ENCODE data around the gene IMMP2L. TPM values are rescaled to one million over a fixed set of nuclear protein-coding genes. Genes with fewer than 3 reads are reported as not detected.

Gene IMMP2L
- polyA plus RNA-seq, 1 experiment: 5.8 TPM

DNA sequence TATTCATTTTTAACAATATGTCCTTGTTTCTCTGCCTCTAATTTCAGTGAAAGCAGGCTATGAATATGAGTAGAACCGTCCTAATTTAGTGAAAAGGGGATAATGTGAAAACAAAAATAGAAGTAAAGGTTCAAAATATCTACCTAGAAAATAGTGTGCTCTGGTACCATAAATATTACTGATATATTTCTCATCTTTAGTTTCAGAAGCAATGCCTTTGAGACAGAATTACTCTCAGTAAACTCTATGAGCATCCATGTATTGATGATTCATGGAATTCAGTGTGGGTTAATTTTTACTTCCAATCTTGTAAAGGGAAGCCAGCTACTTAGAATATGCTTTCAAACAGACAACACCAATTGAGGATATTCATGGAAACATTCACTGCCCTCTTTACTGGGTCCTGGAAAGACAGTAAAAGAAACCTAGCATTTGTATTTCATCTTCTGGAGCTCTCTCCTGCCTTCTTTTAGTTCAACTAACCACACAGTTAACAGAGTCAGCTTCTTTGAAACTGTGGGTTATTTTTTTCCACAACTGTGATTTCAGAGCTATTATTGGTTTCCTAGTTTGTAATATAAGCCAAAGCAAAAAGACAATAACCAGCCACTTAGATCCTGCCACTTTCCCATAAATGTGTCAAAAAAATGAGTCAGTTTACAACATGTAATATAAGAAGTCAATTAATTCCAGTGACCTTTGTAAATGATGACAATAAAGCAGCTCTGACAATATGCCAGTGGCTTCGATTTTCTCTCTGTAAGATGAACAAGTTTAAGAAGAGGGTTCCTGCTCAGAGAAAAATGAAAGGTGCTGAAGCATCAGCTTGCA is 469.7 kb downstream of the IMMP2L start:
- CTCF ChIA-PET: interaction anchor here (0.7 to 1.2 kb wide), 2 partner anchors 12 to 1011 kb away, joined by 3 to 4 read pairs; no protein-coding TSS in a partner anchor
- Histone ChIP-seq H3K27me3 (ENCODE audit: control insufficient read depth, insufficient read depth, low read length) (no peaks in the 10 kb centered on the region), H3K36me3 (ENCODE audit: control insufficient read depth, insufficient read depth, low read length) (no peaks in the 10 kb centered on the region), H3K4me3 (ENCODE audit: low read depth, low read length) (no peak overlapping the region; the same call in 1 of the 2 replicates)
- TF ChIP-seq CTCF (IDR thresholded peaks at IDR 0.05; ENCODE audit: insufficient read depth, low read depth, low read length): no peak
- DNase-seq (ENCODE audit: low read depth): no peak
- POLR2A ChIA-PET: interaction anchor here (0.5 to 0.6 kb wide), 2 partner anchors 21 to 446 kb away, joined by 3 to 4 read pairs; no protein-coding TSS in a partner anchor

DNA sequence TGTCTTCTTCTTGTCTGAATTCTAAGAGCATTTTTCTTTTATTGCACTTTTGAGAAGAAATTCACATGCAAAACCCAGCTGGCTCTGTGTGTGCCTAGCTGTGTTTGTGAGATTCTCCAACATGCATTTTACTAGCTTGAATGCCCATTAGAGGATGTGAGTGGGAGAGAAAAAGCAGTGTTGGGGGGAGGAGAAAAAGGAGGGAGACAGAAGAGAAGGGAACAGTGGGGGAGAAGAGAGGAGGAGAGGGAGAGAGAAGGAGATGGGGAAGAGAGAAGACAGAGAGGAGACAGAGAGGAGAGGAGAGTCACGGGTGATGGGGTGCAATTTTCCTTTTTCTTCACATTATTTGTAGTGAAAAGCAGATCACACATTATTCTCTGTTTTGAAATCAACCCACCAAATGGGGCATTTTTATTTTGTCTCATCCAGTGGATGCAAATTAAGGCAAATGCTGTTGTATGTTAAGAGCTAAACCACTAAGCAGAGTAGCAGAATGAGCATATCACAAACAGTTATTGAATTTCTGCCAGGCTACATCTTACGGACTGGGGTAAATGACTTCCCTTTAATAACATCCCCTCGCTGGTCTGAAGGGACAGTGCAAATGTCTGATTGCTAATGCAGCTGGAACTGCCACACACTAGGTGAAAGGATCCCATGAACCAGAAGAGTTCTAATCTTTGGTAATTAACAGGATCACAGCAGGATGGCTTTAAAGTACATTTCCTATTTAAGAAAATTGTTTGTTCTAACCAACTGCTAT is 470.5 kb downstream of the IMMP2L start:
- H3K36me3 ChIP-seq (ENCODE audit: control insufficient read depth, insufficient read depth, low read length): no peaks in the 10 kb centered on the region
- H3K27me3 ChIP-seq (ENCODE audit: control insufficient read depth, insufficient read depth, low read length): no peaks in the 10 kb centered on the region
- peak overlapping the region; percentile 38 for H3K4me3 ChIP-seq (ENCODE audit: low read depth, low read length)
- TF ChIP-seq CTCF (IDR thresholded peaks at IDR 0.05; ENCODE audit: insufficient read depth, low read depth, low read length): no peak
- ChIA-PET POLR2A (interaction anchor here (0.5 kb wide), 1 partner anchor 447 kb away, joined by 4 read pairs; no protein-coding TSS in a partner anchor), CTCF (interaction anchor here (1.2 to 1.4 kb wide), 2 partner anchors 13 to 284 kb away, joined by 3 to 4 read pairs; no protein-coding TSS in a partner anchor)
- no peak for DNase-seq (ENCODE audit: low read depth)

GRCh38 chr7:111090846-111091245 is 471.4 kb downstream of the IMMP2L start, which contains the start of gene LRRN3:
Gene LRRN3, plus strand, starts transcription at chr7:111091127. Its CDS starts 31,646 bp downstream, at chr7:111122773.
- Histone ChIP-seq H3K27me3 (ENCODE audit: control insufficient read depth, insufficient read depth, low read length) (no peaks in the 10 kb centered on the region), H3K4me3 (ENCODE audit: low read depth, low read length) (peak within 1 kb of the TSS; percentile 38), H3K36me3 (ENCODE audit: control insufficient read depth, insufficient read depth, low read length) (no peaks in the 10 kb centered on the region)
- CTCF ChIA-PET: interaction anchor here (1.0 to 1.4 kb wide), 2 partner anchors 285 to 397 kb away, joined by 3 read pairs; no protein-coding TSS in a partner anchor
- POLR2A ChIA-PET: no interaction called here
- no peak for DNase-seq (ENCODE audit: low read depth)
- TF ChIP-seq CTCF (IDR thresholded peaks at IDR 0.05; ENCODE audit: insufficient read depth, low read depth, low read length): no peak

- POLR2A ChIA-PET: no interaction called here
- DNase-seq (ENCODE audit: low read depth): no peak
- Histone ChIP-seq H3K36me3 (ENCODE audit: control insufficient read depth, insufficient read depth, low read length) (no peaks in the 10 kb centered on the region), H3K27me3 (ENCODE audit: control insufficient read depth, insufficient read depth, low read length) (no peaks in the 10 kb centered on the region), H3K4me3 (ENCODE audit: low read depth, low read length) (no peak overlapping the region)
- peak; percentile 73 for TF ChIP-seq CTCF (IDR thresholded peaks at IDR 0.05; ENCODE audit: insufficient read depth, low read depth, low read length)
- CTCF ChIA-PET: interaction anchor here (1.0 kb wide), 1 partner anchor 398 kb away, joined by 3 read pairs; no protein-coding TSS in a partner anchor
These were observed 472.4 kb downstream of the IMMP2L start for GRCh38 chr7:111089822-111090426.
